ENCODE data around the gene TNFRSF9.
"Not testable (repeated sequence)": the region's sequence is repeated elsewhere in the genome, so short reads cannot be mapped to it uniquely, and the experiment has no call there.

The TNFRSF9 gene

DNA sequence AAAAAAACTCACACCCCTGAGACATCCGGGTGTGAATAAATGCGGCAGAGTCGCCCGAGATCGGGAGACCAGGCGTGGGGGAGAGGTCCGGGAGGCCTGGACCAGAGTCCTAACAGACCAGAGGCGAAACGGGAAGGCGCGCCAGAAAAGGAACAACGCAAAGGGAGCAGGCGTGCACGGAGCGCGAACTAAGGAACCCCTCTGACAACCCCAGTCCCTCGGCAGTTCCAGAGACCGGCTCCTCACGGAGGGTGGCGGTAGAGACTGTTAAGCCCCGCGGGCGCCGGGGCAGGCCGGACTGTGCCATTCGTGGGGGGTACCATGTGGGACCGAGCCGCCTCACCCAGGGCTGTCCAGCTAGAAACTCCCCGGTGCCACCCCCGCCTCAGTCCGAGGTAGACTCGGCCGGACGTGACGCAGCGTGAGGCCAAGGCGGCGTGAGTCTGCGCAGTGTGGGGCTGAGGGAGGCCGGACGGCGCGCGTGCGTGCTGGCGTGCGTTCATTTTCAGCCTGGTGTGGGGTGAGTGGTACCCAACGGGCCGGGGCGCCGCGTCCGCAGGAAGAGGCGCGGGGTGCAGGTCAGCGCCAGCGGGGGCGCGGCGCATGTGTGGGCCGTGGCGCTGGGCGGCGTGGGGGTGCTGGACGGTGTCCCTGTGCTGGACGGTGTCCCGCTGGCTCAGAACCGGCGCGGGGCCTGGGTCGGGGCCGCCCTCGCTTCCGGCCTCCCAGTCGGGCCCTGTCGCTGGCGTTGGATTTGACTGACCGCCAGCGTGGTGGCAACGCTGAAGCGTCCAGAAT lies 20.8 kb upstream of the TNFRSF9 start, which contains the start of gene PARK7:
PARK7 (plus strand) TSS at position 496 of the 798 bp plus-strand sequence. CDS start 1,075 bp downstream, outside the sequence.
- peak; percentile 99 for DNase-seq (ENCODE audit: low read depth, low spot score)

- DNase-seq (ENCODE audit: low read depth, low spot score) = no peak
Observed at GRCh38 chr1:7960867-7961215, 20.2 kb upstream of the TNFRSF9 start.

GRCh38 chr1:7960165-7960564 lies 19.5 kb upstream of the TNFRSF9 start:
- DNase-seq (ENCODE audit: low read depth, low spot score) = no peak

DNA sequence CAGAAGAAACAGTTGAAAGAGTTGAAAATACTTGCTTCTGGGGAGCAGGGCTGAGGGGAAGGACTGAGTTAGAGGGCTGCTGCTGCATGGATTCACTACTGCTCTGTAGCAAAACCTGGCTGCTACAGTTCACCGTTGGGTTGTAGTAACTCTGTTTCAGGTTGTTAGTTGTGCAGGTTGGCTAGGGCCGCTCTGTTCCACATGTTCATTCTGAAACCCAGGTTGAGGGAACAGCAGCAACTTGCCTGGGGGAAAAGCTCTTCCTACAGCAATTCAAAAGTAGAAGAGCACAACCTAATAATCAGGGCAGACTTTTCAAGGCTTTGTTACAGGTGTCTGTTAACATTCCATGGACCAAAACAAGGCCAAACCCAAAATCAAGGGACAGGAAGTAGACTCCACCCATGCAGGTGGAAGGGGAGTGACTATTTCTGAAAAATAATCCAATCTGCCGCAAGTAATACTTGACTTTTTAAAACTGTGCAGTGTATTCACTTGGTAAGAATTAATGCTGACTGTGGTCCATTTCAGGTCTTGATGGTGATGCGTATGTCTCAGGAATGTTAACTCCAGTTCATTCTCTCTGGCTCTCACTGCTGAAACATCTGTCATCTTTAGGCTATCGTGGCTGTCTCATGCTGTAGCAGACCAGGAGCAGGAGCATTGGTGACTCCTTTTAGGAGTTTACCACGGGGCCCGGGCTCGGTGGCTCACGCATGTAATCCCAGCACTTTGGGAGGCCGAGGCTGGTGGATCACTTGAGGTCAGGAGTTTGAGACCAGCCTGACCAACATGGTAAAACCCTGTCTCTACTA lies 15.8 kb upstream of the TNFRSF9 start:
- no peak for DNase-seq (ENCODE audit: low read depth, low spot score)

GRCh38 chr1:7954683-7955082 lies 14.0 kb upstream of the TNFRSF9 start:
- no peak for DNase-seq (ENCODE audit: low read depth, low spot score)

DNA sequence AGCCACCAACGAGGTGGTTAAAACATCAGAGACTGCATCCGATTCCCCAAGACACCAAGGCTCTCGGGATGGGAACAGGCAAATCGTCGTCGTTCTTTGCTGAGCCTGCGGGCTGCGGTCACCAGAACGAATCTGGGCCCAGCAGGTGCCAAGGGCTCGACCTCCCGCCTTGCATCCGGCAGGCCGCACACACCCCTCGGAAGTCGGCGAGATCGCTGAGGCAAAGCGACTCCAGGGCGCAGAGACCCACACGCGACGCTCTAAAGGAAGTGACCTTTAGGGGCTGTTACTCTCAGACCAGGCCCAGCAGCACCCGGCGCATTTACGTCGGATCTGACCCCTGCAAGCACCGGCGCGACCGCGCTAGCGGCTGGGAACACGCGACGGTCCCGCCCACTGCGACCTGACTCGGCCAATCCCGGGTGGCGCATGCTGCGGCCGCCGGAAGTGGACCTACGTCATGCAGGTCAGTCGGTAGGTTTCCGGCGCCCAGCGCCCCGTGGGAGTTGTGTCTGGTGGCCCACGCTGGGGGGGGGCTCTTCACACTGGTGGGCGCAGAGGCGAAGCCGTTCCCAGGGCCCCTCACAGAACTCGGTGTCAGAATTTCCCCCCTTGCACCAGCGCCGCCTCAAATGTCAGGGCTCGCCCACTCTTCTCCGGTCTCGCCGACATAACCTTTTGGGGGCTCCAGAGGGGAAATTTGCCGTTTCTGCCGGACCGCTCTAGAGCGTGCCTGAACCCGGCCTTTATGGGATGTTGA lies 13.4 kb upstream of the TNFRSF9 start:
- peak; percentile 58 for DNase-seq (ENCODE audit: low read depth, low spot score)

GRCh38 chr1:7952791-7953190 lies 12.2 kb upstream of the TNFRSF9 start:
- DNase-seq (ENCODE audit: low read depth, low spot score) = not testable (repeated sequence)

- no peak for DNase-seq (ENCODE audit: low read depth, low spot score)
Observed at GRCh38 chr1:7948960-7949359, 8.3 kb upstream of the TNFRSF9 start.

DNA sequence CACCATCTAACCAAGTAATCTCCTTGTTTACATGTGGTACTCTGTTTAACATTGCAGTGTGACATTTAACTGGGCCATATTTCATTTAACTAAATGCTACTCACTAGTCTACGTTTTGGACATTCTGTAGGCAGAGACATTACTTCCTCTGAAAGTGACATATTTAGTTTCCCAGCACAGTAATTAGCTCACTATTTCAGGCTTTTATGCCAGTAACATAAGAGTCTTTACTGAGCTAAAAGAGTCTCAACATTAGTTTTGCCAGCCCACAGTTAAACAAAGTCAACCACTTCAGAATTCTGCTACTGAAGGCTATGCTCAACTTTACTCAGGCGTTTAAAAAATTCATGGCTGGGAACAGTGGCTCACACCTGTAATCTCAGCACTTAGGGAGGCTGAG lies 2.6 kb upstream of the TNFRSF9 start:
- no peak for DNase-seq (ENCODE audit: low read depth, low spot score)

DNA sequence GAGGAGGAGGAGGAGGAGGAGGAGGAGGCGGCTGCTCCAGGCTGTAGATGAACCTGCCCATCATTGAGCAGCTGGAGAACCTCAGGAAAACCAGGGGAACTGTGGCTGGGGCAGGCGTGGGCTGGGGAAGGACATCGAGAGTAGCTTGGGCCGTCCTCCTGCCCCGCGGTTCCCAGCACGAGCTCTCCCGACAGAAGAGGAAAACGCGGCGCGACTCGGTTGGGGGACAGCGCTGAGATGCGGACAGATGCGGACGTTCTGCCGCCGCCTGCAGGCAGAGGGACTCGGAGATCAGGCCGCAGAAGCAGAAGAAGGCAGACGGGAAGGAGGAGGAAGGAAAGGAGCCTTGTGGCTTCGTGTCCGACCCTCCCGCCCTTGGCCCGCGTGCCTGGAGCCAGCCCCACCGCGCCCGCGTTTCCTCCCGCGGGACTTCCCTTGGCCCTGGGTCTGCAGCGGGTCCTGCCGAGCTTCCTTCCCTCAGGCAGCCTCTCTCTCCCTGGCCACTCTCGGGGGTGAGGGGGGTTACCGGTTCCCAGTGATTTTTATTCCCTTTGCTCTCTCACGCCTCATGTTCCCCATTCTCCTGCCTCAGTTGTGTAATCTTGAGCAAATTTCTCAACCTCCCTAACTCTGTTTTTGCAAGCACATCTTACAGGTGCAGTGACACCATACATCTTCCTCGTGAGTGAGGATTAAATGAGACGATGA lies 1.7 kb upstream of the TNFRSF9 start:
- no peak for DNase-seq (ENCODE audit: low read depth, low spot score)

DNA sequence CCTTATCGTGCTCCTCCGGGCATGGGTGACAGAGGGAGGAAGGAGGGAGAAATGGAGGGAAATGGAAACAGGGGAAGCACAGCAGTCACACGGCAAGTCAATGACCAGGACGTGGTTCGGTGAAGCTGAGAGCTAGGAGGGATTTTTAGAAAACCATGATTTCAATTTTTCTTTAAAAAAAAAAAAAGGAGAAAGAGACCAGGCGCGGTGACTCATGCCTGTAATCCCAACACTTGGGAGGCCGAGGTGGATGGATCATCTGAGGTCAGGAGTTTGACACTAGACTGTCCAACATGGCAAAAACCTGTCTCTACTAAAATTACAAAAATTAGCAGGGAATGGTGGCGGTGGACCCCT lies 776 bp upstream of the TNFRSF9 start:
- no peak for DNase-seq (ENCODE audit: low read depth, low spot score)

GRCh38 chr1:7940034-7940433 lies 605 bp downstream of the TNFRSF9 start:
- no peak for DNase-seq (ENCODE audit: low read depth, low spot score)

GRCh38 chr1:7938070-7938469 lies 2.6 kb downstream of the TNFRSF9 start:
- no peak for DNase-seq (ENCODE audit: low read depth, low spot score)

DNA sequence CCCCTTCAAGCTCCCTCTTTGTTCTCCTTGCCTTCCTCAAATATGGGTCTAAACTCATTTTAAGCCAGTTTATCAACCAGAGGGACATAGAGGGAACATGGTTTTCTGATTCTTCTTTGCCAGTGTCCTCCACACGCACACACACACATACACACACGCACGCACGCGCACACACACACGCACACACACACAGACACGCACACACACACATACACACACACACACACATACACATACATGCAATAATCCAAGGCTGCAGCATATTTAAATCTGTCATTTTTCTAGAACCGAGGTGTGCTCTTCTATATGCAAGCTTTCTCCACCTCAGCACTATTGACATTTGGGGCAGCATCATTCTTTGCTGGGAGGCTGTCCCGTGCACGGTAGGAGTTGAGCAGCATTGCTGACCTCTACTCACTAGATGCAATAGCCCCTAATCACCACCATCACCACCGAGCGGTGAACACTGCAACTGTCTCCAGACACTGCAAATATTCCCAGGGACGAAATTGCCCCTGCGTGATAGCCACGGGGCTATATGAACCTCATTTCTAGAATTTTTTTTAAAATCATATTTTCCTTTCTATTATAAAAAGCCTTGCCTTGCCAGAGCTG lies 8.0 kb downstream of the TNFRSF9 start:
- no peak for DNase-seq (ENCODE audit: low read depth, low spot score)

- DNase-seq (ENCODE audit: low read depth, low spot score) = no peak
Observed at GRCh38 chr1:7931446-7931812, 9.2 kb downstream of the TNFRSF9 start.

DNA sequence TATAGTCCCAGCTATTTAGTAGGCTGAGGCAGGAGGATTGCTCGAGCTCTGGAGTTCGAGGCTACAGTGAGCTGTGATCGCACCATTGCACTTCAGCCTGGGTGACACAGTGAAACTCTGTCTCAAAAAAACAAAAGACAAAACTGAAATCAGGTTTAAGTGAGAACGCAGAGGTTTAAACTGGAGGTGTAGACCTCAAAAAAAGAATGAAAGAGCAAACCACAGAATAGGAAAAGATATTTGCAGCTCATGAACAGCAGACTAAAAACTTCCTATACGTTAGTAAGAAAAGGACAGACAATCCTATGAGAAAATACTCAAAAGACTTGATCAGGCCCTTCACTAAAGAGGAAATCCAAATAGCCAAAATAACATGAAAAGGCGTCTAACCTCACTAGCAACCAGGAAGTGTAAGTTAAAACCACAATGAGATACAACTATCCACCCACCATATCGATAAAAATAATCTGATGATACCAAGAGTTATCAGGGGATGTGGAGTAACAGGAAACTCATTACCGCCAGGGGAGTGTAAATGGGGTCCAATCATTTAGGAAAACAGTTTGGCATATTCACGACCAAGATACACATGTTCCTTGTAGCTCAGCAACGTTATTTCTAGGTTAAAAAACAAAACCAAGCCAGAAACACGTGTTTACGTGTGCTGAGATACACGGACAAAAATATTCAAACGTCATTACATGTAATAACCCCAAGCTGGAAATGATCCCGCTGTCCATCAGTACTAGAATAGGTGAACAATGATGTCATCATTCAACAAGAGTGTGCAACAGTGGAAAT lies 9.8 kb downstream of the TNFRSF9 start:
- no peak for DNase-seq (ENCODE audit: low read depth, low spot score)

DNA sequence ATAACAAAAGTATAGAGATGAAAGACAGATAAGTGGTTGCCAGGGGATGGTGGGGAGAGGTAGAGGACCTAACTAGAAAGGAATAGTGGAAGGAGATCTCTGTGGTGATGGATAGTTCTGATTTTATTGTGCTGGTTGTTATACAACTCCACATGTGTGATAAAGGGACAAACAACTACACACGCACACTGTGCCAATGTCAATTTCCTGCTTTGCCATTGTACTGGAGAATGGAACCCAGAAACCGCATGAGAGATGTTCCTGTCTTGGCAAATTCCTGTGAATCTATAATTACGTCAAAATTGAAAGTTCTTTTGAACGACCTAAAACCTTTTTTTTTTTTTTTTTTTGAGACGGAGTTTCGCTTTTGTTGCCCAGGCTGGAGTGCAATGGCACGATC lies 11.0 kb downstream of the TNFRSF9 start:
- DNase-seq (ENCODE audit: low read depth, low spot score) = no peak

DNA sequence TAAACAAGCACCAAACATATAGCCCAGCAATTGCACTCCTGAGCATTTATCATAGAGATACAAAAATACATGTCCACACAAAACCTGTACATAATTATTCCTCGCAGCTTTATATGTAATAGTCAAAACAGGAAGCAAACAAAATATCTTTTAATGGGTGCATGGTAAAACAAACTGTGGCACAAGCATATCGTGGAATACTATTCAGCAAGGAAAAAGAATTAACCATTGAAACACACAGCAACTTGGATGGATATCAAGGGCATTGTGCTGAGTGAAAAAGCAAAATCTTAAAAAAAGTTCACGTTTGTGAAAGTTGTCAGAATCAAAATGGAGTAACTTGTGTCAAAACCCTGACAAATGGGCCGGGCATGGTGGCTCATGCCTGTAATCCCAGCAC lies 12.4 kb downstream of the TNFRSF9 start:
- no peak for DNase-seq (ENCODE audit: low read depth, low spot score)

DNA sequence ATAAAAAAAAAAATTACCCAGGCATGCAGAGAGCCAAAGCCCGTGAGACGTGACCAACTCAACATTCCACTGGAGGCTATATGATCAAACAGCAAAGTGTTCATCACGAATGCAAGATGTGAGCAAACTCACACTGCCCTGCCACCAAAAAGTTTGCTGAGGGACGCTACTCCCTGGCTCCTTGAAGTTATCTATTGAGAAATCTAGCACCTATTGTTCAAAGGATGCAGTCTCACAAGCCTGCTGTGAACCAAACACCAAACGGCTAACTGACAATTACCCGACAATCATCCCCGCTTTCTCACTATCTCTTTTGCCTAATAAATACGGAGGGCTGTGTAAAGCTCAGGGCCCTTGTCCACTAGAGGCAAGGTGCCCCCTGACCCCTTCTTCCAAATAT lies 13.6 kb downstream of the TNFRSF9 start:
- DNase-seq (ENCODE audit: low read depth, low spot score) = not testable (repeated sequence)

DNA sequence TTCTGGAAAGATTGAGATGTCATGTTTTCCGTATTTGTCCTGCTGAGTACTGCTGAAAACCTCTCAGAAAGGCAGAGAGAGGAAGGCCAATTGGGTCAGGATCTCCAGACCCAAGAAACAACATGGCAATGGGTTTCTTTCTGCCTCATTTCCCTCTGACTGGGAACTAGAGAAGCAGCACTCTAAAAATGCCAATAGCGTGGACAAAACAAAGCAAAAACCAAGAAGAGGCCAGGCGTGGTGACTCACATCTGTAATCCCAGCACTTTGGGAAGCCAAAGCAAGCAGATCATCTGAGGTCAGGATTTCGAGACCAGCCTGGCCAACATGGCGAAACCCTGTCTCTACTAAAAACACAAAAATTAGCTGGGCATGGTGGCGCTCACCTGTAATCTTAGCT lies 18.3 kb downstream of the TNFRSF9 start:
- no peak for DNase-seq (ENCODE audit: low read depth, low spot score)

All from activated naive CD8-positive, alpha-beta T cell treated with anti-CD3 and anti-CD28 coated beads, Interleukin-2, amount 50 U/mL, for 16 hours (primary cell).